Measurements from ENCODE around the gene TIMP3. TPM values are rescaled to one million over a fixed set of nuclear protein-coding genes. Genes with fewer than 3 reads are reported as not detected.

Gene TIMP3
- polyA plus RNA-seq, 3 donors: not detected

GRCh38 chr22:32811788-32812545 lies 10.5 kb downstream of the TIMP3 start:
- TF ChIP-seq, protein P1, sequence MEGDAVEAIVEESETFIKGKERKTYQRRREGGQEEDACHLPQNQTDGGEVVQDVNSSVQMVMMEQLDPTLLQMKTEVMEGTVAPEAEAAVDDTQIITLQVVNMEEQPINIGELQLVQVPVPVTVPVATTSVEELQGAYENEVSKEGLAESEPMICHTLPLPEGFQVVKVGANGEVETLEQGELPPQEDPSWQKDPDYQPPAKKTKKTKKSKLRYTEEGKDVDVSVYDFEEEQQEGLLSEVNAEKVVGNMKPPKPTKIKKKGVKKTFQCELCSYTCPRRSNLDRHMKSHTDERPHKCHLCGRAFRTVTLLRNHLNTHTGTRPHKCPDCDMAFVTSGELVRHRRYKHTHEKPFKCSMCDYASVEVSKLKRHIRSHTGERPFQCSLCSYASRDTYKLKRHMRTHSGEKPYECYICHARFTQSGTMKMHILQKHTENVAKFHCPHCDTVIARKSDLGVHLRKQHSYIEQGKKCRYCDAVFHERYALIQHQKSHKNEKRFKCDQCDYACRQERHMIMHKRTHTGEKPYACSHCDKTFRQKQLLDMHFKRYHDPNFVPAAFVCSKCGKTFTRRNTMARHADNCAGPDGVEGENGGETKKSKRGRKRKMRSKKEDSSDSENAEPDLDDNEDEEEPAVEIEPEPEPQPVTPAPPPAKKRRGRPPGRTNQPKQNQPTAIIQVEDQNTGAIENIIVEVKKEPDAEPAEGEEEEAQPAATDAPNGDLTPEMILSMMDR (IDR thresholded peaks at IDR 0.05): no peak
- no peaks in the 10 kb centered on the region for H4K20me1 ChIP-seq (ENCODE audit: insufficient read depth, low read length)
- Mint-ChIP-seq H3K36me3 (no peaks in the 10 kb centered on the region), H3K9me3 (no peaks in the 10 kb centered on the region), H3K4me3 (no peak overlapping the region), H3K4me1 (no peaks in the 10 kb centered on the region), H3K27me3 (ENCODE audit: low read depth in 3 of 3) (peaks cover 0 to 11% (median 4%) of the 10 kb centered on the region in 3 donors), H3K27ac (no peak overlapping the region)
- intact Hi-C loops (cut with micrococcal nuclease): no loop called here
- H3K4me1 ChIP-seq (ENCODE audit: control insufficient read depth in 1 of 2, insufficient read depth in 2 of 2, low read length in 2 of 2): no peaks in the 10 kb centered on the region
- no peak for DNase-seq
- no peak overlapping the region for H2AFZ ChIP-seq (ENCODE audit: insufficient read depth, low read depth, low read length, poor library complexity, severe bottlenecking)
- no peak overlapping the region for H3K4me3 ChIP-seq (replicated peaks in 1 of 3; ENCODE audit: low read depth in 2 of 3, low read length in 3 of 3)
- H3K27ac ChIP-seq (ENCODE audit: low read depth in 1 of 2, low read length in 2 of 2): no peak overlapping the region
- 95% methylated on average over 2 of the region's 3 CpGs for WGBS (ENCODE audit: insufficient coverage)
- H3K9me3 ChIP-seq (replicated peaks in 1 of 2; ENCODE audit: control insufficient read depth in 1 of 2, insufficient read depth in 1 of 2, low read length in 2 of 2): no peaks in the 10 kb centered on the region
- H3K79me2 ChIP-seq (ENCODE audit: insufficient read depth, low read length): no peaks in the 10 kb centered on the region
- no peaks in the 10 kb centered on the region for H3K27me3 ChIP-seq (ENCODE audit: control insufficient read depth in 2 of 2, insufficient read depth in 2 of 2, low read length in 2 of 2)
- no peak overlapping the region for H3K4me2 ChIP-seq (replicated peaks; ENCODE audit: extremely low read depth, low read length, poor library complexity, severe bottlenecking)
- no peak overlapping the region for H3K9ac ChIP-seq (ENCODE audit: insufficient read depth, low read length, poor library complexity, severe bottlenecking)
- H3K36me3 ChIP-seq (replicated peaks in 1 of 2; ENCODE audit: control insufficient read depth in 1 of 2, insufficient read depth in 2 of 2, low read length in 2 of 2): no peaks in the 10 kb centered on the region

GRCh38 chr22:32814285-32814860 lies 12.9 kb downstream of the TIMP3 start:
- Histone ChIP-seq H3K36me3 (replicated peaks in 1 of 2; ENCODE audit: control insufficient read depth in 1 of 2, insufficient read depth in 2 of 2, low read length in 2 of 2) (no peaks in the 10 kb centered on the region), H4K20me1 (ENCODE audit: insufficient read depth, low read length) (no peaks in the 10 kb centered on the region), H3K27ac (ENCODE audit: low read depth in 1 of 2, low read length in 2 of 2) (no peak overlapping the region), H3K4me1 (ENCODE audit: control insufficient read depth in 1 of 2, insufficient read depth in 2 of 2, low read length in 2 of 2) (peaks cover 0 to 4% of the 10 kb centered on the region in 2 donors), H3K27me3 (ENCODE audit: control insufficient read depth in 2 of 2, insufficient read depth in 2 of 2, low read length in 2 of 2) (no peaks in the 10 kb centered on the region), H3K79me2 (ENCODE audit: insufficient read depth, low read length) (no peaks in the 10 kb centered on the region), H3K9ac (ENCODE audit: insufficient read depth, low read length, poor library complexity, severe bottlenecking) (no peak overlapping the region), H3K9me3 (replicated peaks in 1 of 2; ENCODE audit: control insufficient read depth in 1 of 2, insufficient read depth in 1 of 2, low read length in 2 of 2) (no peaks in the 10 kb centered on the region), H3K4me3 (replicated peaks in 1 of 3; ENCODE audit: low read depth in 2 of 3, low read length in 3 of 3) (no peak overlapping the region), H2AFZ (ENCODE audit: insufficient read depth, low read depth, low read length, poor library complexity, severe bottlenecking) (no peak overlapping the region), H3K4me2 (replicated peaks; ENCODE audit: extremely low read depth, low read length, poor library complexity, severe bottlenecking) (no peak overlapping the region)
- Mint-ChIP-seq H3K27me3 (ENCODE audit: low read depth in 3 of 3) (peaks cover 0 to 5% (median 4%) of the 10 kb centered on the region in 3 donors), H3K9me3 (no peaks in the 10 kb centered on the region), H3K36me3 (no peaks in the 10 kb centered on the region), H3K27ac (no peak overlapping the region), H3K4me3 (no peak overlapping the region), H3K4me1 (peaks cover 10% of the 10 kb centered on the region)
- TF ChIP-seq, protein P1 (IDR thresholded peaks at IDR 0.05): no peak
- DNase-seq: no peak
- no CpG with 5 or more reads among the region's 5 CpGs for WGBS (ENCODE audit: insufficient coverage)
- intact Hi-C loops (cut with micrococcal nuclease): no loop called here
